ENCODE results near the gene UBA1. TPM values are rescaled to one million over a fixed set of nuclear protein-coding genes. Genes with fewer than 3 reads are reported as not detected.

Gene UBA1
- total RNA-seq, 1 donor from 2014 or later = 235 TPM

- Mint-ChIP-seq H3K27ac (no peak overlapping the region), H3K4me3 (no peak overlapping the region), H3K9me3 (no peaks in the 10 kb centered on the region), H3K4me1 (peaks cover 26% of the 10 kb centered on the region), H3K27me3 (no peaks in the 10 kb centered on the region), H3K36me3 (ENCODE audit: low read depth) (peaks cover 54% of the 10 kb centered on the region)
- POLR2A ChIA-PET = no interaction called here
- DNase-seq (no peak), ATAC-seq (ENCODE audit: low read depth) (no peak)
- no peak for TF ChIP-seq CTCF (IDR thresholded peaks at IDR 0.05)
- intact Hi-C loops (cut with micrococcal nuclease) = no loop called here
- CTCF ChIA-PET = no interaction called here
These were observed 29.2 kb downstream of the UBA1 start for GRCh38 chrX:47222751-47223350.

GRCh38 chrX:47223476-47224250 lies 30.0 kb downstream of the UBA1 start:
- H3K27ac Mint-ChIP-seq = no peak overlapping the region
- TF ChIP-seq CTCF (IDR thresholded peaks at IDR 0.05) = no peak
- POLR2A ChIA-PET = interaction anchor here (1.9 kb wide), 1 partner anchor 9 kb away, joined by 6 read pairs; the partner anchor contains the start of gene USP11
- H3K36me3 Mint-ChIP-seq (ENCODE audit: low read depth) = peaks cover 58% of the 10 kb centered on the region
- H3K4me3 Mint-ChIP-seq = no peak overlapping the region
- H3K9me3 Mint-ChIP-seq = no peaks in the 10 kb centered on the region
- no peak for DNase-seq
- H3K4me1 Mint-ChIP-seq = peaks cover 25% of the 10 kb centered on the region
- intact Hi-C loops (cut with micrococcal nuclease) = no loop called here
- H3K27me3 Mint-ChIP-seq = no peaks in the 10 kb centered on the region
- CTCF ChIA-PET = no interaction called here
- no peak for ATAC-seq (ENCODE audit: low read depth)

GRCh38 chrX:47224266-47224895 lies 30.8 kb downstream of the UBA1 start:
- Mint-ChIP-seq H3K4me3 (no peak overlapping the region), H3K27me3 (no peaks in the 10 kb centered on the region), H3K36me3 (ENCODE audit: low read depth) (peaks cover 60% of the 10 kb centered on the region), H3K27ac (no peak overlapping the region), H3K4me1 (peaks cover 21% of the 10 kb centered on the region), H3K9me3 (no peaks in the 10 kb centered on the region)
- DNase-seq = no peak
- intact Hi-C loops (cut with micrococcal nuclease) = no loop called here
- ChIA-PET POLR2A (interaction anchor here (0.5 to 1.9 kb wide), 2 partner anchors 8 to 1433 kb away, joined by 6 to 9 read pairs; partner anchors contain the start of gene USP11), CTCF (no interaction called here)
- no peak for ATAC-seq (ENCODE audit: low read depth)
- TF ChIP-seq CTCF (IDR thresholded peaks at IDR 0.05) = no peak

GRCh38 chrX:47224896-47225290 lies 31.3 kb downstream of the UBA1 start:
- POLR2A ChIA-PET = interaction anchor here (0.5 to 1.9 kb wide), 2 partner anchors 8 to 1432 kb away, joined by 6 to 9 read pairs; partner anchors contain the start of gene USP11
- no peak for TF ChIP-seq CTCF (IDR thresholded peaks at IDR 0.05)

GRCh38 chrX:47226071-47226470 lies 32.4 kb downstream of the UBA1 start:
- Mint-ChIP-seq H3K4me1 (peaks cover 4% of the 10 kb centered on the region), H3K4me3 (no peak overlapping the region), H3K9me3 (no peaks in the 10 kb centered on the region), H3K27me3 (no peaks in the 10 kb centered on the region), H3K36me3 (ENCODE audit: low read depth) (peaks cover 63% of the 10 kb centered on the region), H3K27ac (no peak overlapping the region)
- POLR2A ChIA-PET = no interaction called here
- TF ChIP-seq CTCF (IDR thresholded peaks at IDR 0.05) = no peak
- no peak for DNase-seq
- intact Hi-C loops (cut with micrococcal nuclease) = no loop called here
- CTCF ChIA-PET = no interaction called here
- no peak for ATAC-seq (ENCODE audit: low read depth)

More at GRCh38 chrX:47224896-47225290, 31.3 kb downstream of the UBA1 start:
- H3K4me3 Mint-ChIP-seq = no peak overlapping the region
- peaks cover 16% of the 10 kb centered on the region for H3K4me1 Mint-ChIP-seq
- no peak for ATAC-seq (ENCODE audit: low read depth)
- H3K27me3 Mint-ChIP-seq = no peaks in the 10 kb centered on the region
- CTCF ChIA-PET = no interaction called here
- no peaks in the 10 kb centered on the region for H3K9me3 Mint-ChIP-seq
- DNase-seq = no peak
- no peak overlapping the region for H3K27ac Mint-ChIP-seq
- intact Hi-C loops (cut with micrococcal nuclease) = no loop called here
- H3K36me3 Mint-ChIP-seq (ENCODE audit: low read depth) = peaks cover 58% of the 10 kb centered on the region

Data from activated B cell treated with CpG ODN at 0.5 μM for 24 hours (primary cell).